GM18502 (cell line): ENCODE data around the gene SUFU.

Experiments used
- ATAC-seq: cut with Tn5 transposase; IDR thresholded peaks from one replicate; pipeline ENCODE4 v1.9.1; 2021; ENCODE audit warnings: mild to moderate bottlenecking; ENCODE audit not compliant: unreplicated experiment, poor library complexity

SUFU gene

DNA sequence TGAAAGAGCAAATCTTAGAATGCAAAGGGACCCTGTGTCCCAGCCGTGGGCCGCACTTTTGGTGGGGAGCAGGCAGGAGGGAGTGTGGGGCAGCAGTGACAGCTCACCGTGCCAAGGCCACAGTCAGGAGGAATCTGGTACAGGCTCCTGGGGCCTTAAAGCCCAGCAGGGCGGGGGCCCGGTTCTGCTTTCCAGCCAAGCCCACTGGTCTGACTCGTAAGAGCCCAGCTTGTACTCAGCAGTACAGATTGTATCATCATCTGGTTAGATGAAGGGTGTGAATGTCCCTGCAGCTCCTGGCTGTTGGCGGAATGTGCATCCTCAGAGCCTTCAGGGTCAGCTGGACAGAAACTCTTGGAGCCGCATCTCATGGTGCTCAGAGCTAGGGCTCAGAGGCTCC lies 110.0 kb downstream of the SUFU start:
- ATAC-seq: no peak

GRCh38 chr10:102614888-102615287 lies 111.1 kb downstream of the SUFU start:
- ATAC-seq: no peak

DNA sequence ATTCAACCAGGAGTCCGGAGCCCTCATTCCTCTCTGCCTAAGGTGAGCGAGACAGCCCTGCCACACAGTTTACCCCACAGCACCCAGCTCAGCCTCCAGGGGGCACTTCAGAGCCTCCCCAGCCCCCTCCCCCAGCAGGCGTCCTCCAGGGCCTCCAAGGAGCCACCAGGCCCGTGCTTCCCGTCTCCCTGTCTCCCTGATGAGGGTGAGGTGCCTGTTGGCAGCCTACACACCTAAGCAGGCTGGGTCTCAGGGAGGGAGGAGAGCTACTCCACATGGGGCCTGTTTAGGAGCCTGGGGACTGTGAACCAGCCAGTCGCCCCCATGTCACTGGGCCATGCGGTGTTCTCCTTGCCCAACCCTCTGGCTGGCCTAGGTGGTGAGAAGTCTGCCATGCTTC lies 111.6 kb downstream of the SUFU start:
- no peak for ATAC-seq

GRCh38 chr10:102616066-102616770 lies 112.4 kb downstream of the SUFU start:
- no peak for ATAC-seq

DNA sequence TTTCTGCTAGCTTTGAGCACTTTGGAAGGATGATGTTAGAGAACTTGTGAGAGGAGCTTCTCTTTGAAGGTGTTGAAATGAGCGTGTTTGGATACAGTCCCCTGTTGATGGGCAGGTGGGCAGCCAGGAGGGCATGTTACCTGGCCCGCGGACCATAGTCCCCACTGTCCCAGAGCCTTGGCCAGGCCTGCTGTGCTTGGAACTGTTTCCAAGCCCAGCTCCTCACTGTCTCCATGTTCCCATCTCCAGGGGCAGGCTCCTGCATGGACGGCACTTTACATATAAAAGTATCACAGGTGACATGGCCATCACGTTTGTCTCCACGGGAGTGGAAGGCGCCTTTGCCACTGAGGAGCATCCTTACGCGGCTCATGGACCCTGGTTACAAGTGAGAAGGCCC lies 113.3 kb downstream of the SUFU start:
- no peak for ATAC-seq

GRCh38 chr10:102617816-102618215 lies 114.0 kb downstream of the SUFU start:
- ATAC-seq: no peak

GRCh38 chr10:102619281-102619981 lies 115.7 kb downstream of the SUFU start:
- ATAC-seq: no peak

GRCh38 chr10:102620138-102620590 lies 116.4 kb downstream of the SUFU start:
- no peak for ATAC-seq

- ATAC-seq: no peak
Measured at GRCh38 chr10:102620591-102621442, 117.0 kb downstream of the SUFU start.

DNA sequence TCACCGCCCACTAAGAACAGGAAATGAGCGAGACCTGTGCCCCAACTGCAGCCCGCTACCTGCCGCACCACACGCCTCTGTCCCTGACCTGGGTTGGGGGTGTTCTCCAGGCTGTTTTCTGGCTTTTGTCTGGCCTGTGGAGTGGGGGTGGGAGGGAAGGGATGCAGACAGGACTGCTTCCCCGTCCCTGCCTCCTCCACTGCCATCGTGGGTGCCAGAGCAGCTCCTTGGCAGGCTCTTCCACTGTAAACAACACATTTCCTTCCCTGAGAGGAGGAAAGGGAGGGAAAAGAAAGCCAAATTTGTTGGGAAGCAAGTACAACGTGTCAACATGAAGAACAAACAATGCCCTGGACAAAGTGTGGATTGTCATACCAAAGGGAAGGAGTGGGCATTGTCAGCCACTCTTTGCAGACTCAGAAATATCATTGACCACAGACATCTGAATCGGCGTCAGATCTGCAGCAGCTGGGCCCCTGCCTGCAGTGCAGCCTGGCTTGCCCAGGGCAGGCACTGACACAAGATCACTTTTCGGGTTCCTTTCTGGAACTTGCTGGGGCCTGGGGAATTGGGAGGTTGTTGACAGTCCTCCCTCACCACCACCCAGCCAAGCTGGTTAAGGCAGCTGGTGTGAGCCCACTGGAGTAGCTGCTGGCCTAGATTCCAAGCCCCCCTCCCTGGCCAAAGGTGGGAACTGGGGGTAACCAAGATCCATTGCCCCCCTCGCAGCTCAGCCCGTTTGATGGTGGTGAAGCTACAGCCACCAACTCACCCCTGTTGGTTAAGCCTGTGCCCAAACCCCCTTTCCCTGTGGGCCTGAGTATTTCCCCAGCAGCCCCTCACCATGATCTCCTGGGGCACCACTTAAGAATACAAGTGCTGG lies 117.9 kb downstream of the SUFU start:
- ATAC-seq: no peak

DNA sequence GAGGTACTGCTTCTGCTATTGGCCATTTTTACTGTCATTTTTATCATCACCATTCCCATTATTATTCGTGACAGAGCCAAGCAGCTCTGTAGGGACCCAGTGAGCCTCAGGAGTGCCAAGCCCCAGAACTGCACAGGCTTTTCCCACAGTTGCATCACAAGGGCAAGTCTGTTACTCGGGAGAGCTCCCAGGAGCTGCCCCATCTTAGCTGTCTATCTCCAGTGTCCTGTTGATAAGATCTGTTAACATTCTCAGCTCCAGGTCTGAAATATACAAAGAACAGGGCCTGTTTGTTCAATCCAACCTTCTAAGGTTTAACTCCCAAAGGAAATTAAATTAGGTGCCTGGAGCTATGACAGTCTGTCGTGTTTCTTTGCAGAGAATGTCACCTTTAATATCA lies 120.3 kb downstream of the SUFU start:
- ATAC-seq: no peak

DNA sequence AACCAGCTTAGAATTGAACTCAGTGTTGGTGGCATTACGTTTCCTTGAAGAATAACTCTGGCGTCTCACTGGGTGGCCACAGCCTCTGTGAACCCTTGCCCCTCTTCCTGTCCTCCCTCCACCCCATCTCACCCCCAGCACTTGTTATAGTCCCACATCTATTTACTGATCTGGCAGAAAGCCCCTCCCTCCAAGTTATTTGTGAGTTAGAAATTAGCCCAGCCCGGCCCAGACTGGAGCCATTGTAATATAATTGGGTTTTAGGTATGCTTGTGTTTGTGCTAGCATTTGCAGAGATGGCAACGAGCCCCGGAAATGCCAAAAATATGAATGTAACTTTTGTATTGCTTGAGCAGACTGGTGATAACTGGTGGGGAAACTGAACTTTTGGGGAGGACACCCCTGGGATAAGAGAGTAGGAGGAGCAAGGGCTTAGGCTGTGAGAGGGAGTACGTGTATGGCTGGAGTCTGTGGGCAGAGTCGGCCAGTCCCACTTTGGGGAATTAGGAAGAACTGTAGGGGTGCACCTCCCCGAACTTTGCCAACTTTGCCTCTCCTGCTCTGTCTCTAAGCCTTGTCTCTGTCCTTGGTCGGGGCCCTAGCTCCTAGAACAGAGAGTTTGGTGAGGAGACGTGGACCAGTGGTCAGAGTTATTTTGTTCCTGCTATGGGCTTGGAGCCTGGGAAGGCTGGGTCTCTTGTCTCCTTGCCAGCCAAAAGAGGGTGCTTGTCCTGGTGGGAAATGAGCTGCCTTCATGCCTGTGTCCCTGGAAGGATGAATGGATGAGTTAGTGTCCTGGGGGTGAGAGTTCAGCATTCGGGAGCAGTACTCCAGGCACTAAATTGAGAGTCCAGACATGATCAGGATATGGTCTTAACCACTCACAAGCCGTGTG lies 121.2 kb downstream of the SUFU start:
- no peak for ATAC-seq

DNA sequence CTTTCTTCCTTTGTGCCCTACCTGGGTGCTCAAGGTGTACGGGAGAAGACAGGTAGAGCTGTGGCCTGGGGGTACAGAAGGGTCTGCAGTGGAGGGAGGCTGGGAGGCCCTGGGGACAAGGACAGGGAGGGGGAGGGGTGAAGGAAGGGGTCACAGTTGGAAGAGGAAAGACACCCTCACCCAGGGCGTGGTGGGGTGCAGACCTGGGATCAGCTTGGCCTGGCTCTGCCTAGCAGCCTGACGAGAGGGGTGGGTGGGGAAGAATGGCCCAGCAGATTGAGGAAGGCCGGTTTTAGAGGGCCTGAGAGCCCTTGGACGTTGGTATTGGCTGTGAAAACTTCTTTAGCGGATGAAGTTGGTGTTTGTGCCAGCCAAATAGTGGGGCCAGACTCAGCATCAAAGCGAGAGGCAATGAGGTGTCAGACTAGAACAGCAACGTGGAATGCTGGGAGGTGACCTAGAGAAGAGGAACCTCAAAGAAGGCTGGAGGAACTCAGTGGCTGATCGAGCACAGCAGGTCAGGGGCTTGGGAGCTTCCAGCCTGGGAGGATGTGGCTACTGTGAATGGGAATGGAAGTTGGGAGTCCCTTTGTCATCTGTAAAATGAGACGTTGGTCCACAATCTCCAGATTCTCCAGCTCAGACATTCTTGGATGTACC lies 122.4 kb downstream of the SUFU start:
- no peak for ATAC-seq

- no peak for ATAC-seq
Measured at GRCh38 chr10:102627291-102627735, 123.5 kb downstream of the SUFU start.

DNA sequence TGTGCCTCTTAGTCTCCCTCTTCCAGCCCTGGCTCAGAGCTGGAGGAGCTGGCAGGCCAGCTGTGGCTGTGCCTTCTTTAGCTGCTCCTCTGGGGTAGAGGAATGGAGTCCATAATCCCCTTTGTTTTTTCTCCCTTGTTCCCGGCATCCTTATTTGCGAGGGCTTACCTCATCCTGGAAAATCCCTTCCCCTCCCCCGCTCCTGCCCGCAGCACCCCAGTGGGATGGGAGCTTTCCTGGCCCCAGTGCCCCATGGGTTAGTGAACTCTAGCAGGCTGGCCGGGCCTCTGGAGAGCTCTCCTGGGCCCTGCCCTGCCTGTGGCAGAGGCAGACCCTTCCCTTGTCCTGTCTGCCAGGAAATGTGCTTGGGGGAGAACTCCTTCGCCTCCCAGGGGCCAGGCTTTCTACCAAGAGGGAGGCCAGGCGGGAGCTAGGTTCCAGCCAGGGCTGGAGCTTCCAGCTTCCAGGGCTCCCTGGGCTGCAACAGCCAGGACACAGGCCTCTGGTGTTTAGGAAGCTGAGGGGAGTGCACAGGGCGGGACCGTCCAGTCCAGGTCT lies 124.0 kb downstream of the SUFU start:
- ATAC-seq: no peak

DNA sequence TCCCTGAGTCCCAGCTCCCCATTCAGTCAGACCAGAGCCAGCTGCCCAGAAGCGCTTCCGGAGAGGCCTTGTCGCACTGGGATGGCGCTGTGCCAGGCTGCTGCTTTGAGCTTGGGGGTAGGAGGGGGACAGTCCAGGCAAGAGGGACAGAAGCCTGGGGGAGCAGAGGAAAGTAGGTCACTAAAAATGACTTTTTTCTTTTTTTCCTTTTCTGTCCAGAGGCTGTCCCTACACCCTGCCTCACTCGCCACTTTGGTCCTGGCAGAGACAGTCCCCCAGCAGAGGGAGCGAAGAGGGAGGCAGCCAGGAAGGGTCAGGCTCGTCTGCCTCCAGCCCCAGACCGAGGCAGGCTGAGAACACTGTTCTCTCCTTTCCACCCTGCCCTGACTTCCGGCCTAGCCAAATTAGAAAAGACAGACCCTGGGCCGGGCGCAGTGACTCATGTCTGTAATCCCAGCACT lies 124.7 kb downstream of the SUFU start:
- ATAC-seq: no peak

GRCh38 chr10:102629661-102630614 lies 126.2 kb downstream of the SUFU start:
- ATAC-seq: no peak
